ENCODE data around the gene CAMSAP2. TPM values are rescaled to one million over a fixed set of nuclear protein-coding genes. Genes with fewer than 3 reads are reported as not detected.

Gene CAMSAP2
- total and polyA plus RNA-seq, 2 of the 8 experiments (the other 6 are each of a cell fraction or from before 2014, with no cell fraction given), result 4.2 to 27.6 TPM

DNA sequence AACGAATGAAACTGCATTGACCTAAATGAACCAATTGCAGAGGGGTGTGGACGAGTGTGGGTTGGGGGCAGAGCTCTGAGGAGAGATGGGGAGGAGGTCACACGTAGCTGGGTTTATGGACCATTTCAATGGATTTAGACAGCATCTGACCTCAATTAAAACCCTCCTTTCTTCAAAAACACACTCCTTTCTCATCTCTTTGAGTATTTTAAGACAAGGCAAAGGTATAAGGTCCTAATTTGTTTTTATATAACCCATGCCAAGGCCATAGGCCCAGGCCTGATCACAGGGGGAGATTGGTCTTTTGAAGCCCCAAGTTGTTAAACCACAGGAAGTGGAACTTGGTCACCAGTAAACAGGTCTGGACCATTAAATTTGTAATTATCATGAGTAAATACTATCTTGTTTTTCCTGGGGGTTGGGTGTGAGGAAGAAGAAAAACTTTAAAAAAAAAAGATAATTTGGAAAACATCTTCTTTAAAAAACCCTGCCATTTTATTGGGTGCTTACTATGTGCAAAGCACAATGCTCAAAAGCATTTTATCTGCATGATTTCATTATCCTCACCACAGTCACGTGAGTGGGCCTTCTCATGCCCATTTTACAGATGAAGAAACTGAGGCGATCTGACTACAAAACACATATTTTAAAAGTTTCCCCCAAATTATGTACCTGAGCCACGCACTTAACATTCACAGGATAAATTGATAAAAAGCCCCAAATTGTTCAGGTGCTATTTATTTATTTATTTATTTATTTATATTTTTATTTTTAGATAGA, 147.1 kb downstream of the CAMSAP2 start (continued):
- TF ChIP-seq GABPA (IDR thresholded peaks at IDR 0.05; ENCODE audit: borderline replicate concordance, insufficient read depth, low read length), result no peak
- TF ChIP-seq JUND (IDR thresholded peaks at IDR 0.05; ENCODE audit: low read length), result no peak
- no peak for TF ChIP-seq YY1 (IDR thresholded peaks at IDR 0.05; ENCODE audit: low read depth, low read length)
- no peak for TF ChIP-seq RFX5 (IDR thresholded peaks at IDR 0.05; ENCODE audit: borderline replicate concordance, low read depth, low read length)
